HK-2 (cell line): Measurements from ENCODE around the gene DNAH17.
"Not testable (repeated sequence)": the region's sequence is repeated elsewhere in the genome, so short reads cannot be mapped to it uniquely, and the experiment has no call there.

Experiments
- DNase-seq: peaks from one replicate; pipeline ENCODE4 v3.0.0-alpha.2; 2018; ENCODE audit not compliant: unreplicated experiment

The DNAH17 gene

GRCh38 chr17:78476149-78476548 lies 101.0 kb downstream of the DNAH17 start:
- no peak for DNase-seq

- no peak for DNase-seq
These were observed 102.0 kb downstream of the DNAH17 start for GRCh38 chr17:78475211-78475610.

- DNase-seq = no peak
These were observed 102.5 kb downstream of the DNAH17 start for GRCh38 chr17:78474614-78475146.

- DNase-seq = no peak
These were observed 103.1 kb downstream of the DNAH17 start for GRCh38 chr17:78473951-78474613.

GRCh38 chr17:78472035-78472905 lies 104.9 kb downstream of the DNAH17 start:
- no peak for DNase-seq

GRCh38 chr17:78471635-78472034 lies 105.6 kb downstream of the DNAH17 start:
- DNase-seq = no peak

GRCh38 chr17:78469443-78469842 lies 107.8 kb downstream of the DNAH17 start:
- no peak for DNase-seq

GRCh38 chr17:78468366-78468765 lies 108.8 kb downstream of the DNAH17 start:
- DNase-seq = no peak

GRCh38 chr17:78466786-78467715 lies 110.1 kb downstream of the DNAH17 start:
- no peak for DNase-seq

- DNase-seq = not testable (repeated sequence)
These were observed 110.9 kb downstream of the DNAH17 start for GRCh38 chr17:78466109-78466785.

- no peak for DNase-seq
These were observed 115.0 kb downstream of the DNAH17 start for GRCh38 chr17:78462148-78462547.

- DNase-seq = no peak
These were observed 115.5 kb downstream of the DNAH17 start for GRCh38 chr17:78461799-78462053.

- no peak for DNase-seq
These were observed 116.0 kb downstream of the DNAH17 start for GRCh38 chr17:78460951-78461798.

GRCh38 chr17:78460176-78460675 lies 117.0 kb downstream of the DNAH17 start:
- no peak for DNase-seq

GRCh38 chr17:78459696-78460095 lies 117.5 kb downstream of the DNAH17 start:
- DNase-seq = no peak

GRCh38 chr17:78458736-78459335 lies 118.4 kb downstream of the DNAH17 start:
- no peak for DNase-seq

GRCh38 chr17:78458091-78458490 lies 119.1 kb downstream of the DNAH17 start:
- DNase-seq = no peak

GRCh38 chr17:78454346-78454745 lies 122.8 kb downstream of the DNAH17 start:
- DNase-seq = no peak

- DNase-seq = no peak
These were observed 125.4 kb downstream of the DNAH17 start for GRCh38 chr17:78451753-78452152.
